Heart left ventricle (tissue), 16 donors: ENCODE measurements around the gene CDH13. TPM values are rescaled to one million over a fixed set of nuclear protein-coding genes. Genes with fewer than 3 reads are reported as not detected.

Experiments
- ATAC-seq, 4 donors: fragments of 200-7000 bp; cut with Tn5 transposase; one replicate each; pipeline ENCODE4 v1.9.1; 2020 to 2022; ENCODE audit warnings: moderate library complexity in 4 of 4, mild to moderate bottlenecking in 3 of 4, moderate number of reproducible peaks in 1 of 4
- DNase-seq, 5 donors: peaks; one replicate each; pipeline ENCODE4 v3.0.0-alpha.2; 2020
- H3K27ac ChIP-seq, 12 donors: fragments of 200-600 bp; sonication (generic) in 4 of 12; one replicate each; pipeline versions ENCODE4 v1.5.0 to v1.8.0; 2016 to 2022; ENCODE audit warnings: mild to moderate bottlenecking in 2 of 12
- H3K27me3 ChIP-seq, 9 donors: fragments of 200-600 bp; sonication (generic) in 2 of 9; one replicate each; pipeline versions ENCODE4 v1.5.1 to v1.8.0; 2016 to 2022; ENCODE audit warnings: mild to moderate bottlenecking in 3 of 9
- H3K36me3 ChIP-seq, 9 donors: fragments of 200-600 bp; sonication (generic) in 2 of 9; one replicate each; pipeline versions ENCODE4 v1.5.0 to v1.8.0; 2018 to 2022; ENCODE audit warnings: mild to moderate bottlenecking in 2 of 9
- H3K4me1 ChIP-seq, 12 donors: fragments of 200-600 bp; sonication (generic) in 4 of 12; one replicate each; pipeline versions ENCODE4 v1.5.0 to v1.8.0; 2016 to 2022; ENCODE audit warnings: mild to moderate bottlenecking in 3 of 12
- H3K4me3 ChIP-seq, 12 donors: fragments of 200-600 bp; sonication (generic) in 4 of 12; one replicate each; pipeline versions ENCODE4 v1.5.0 to v1.8.0; 2017 to 2022; ENCODE audit warnings: mild to moderate bottlenecking in 9 of 12, moderate library complexity in 4 of 12
- H3K9me3 ChIP-seq, 12 donors: fragments of 200-600 bp; sonication (generic) in 4 of 12; one replicate each; pipeline versions ENCODE4 v1.5.0 to v1.8.0; 2016 to 2022; ENCODE audit warnings: mild to moderate bottlenecking in 1 of 12
- POLR2A ChIP-seq, 2 donors: fragments of 450-650 bp; IDR thresholded peaks; one replicate each; pipeline ENCODE4 v1.6.1; 2017; ENCODE audit warnings: antibody characterized with exemption in 2 of 2, mild to moderate bottlenecking in 2 of 2, moderate library complexity in 2 of 2
- WGBS, 4 donors: extraction: QIAGEN DNeasy Blood & Tissue Kit in 2 of 4; methylation state at CpG; one replicate each; pipeline versions ENCODE4 v1.1.5 to v1.1.7; 2013 to 2018; 5-methylcytosine and 5-hydroxymethylcytosine counted together
- intact Hi-C, 10 donors: fragments of 100-400 bp; cut with DNase I; formaldehyde crosslinking; loops; one replicate each; pipeline versions ENCODE4 v1.11.1 to v1.14.2; 2022
- polyA plus RNA-seq, 2 donors: library from polyadenylated mRNA; stranded (reverse); fragments of 200-250 nt; gene quantifications; one replicate each; pipeline ENCODE4 v1.2.3, GENCODE V29; 2013
- total RNA-seq, 9 donors: library from RNA; depleted of rRNA in 2 of 9; stranded (reverse); fragments of >200 nt in 2 of 9; fragmentation: NEBNext Ultra II Directional in 3 of 9; extraction: Animal tissue kit (Norgen Biotek cat#: 25700) in 3 of 9; gene quantifications; one replicate each; pipeline versions ENCODE4 v1.1.0 to v1.2.4, GENCODE V29; 2016 to 2023
- TF ChIP-seq, protein P1 (sequence below), 12 donors: fragments of 200-600 bp; sonication (generic) in 4 of 12; IDR thresholded peaks; one replicate each; pipeline versions ENCODE4 v1.5.0 to v1.8.0; 2018 to 2022; ENCODE audit warnings: antibody characterized with exemption in 12 of 12, mild to moderate bottlenecking in 5 of 12
- donor health status: ischemic (EF 13 %, LVEDD 7.1; RV severe dilation, severe dysfunction).
- donor health status: healthy with polysubstance abuse.
- donor health status: DM: no; HTN: yes; CAD: no.
- donor health status: DM: no; HTN: no; CAD: no.
- donor health status: ischemic (EF 25% LVEDD 6.9; RV normal size, moderate dysfunction).
- donor health status: ischemic (EF 25% LVEDD 5.7; RV mildly dilated, moderate dysfunction).
- donor health status: healthy.
- donor health status: DM: yes; HTN: yes; CAD: no.
- donor health status: ischemic (EF 35%, LVEDD 5.7; RV mildly dilated, moderate dysfunction).
- donor health status: nonischemic (EF 11% LVEDD 7.7; RV severe dilation, severe dysfunction).
- donor health status: DM: yes; HTN: yes; CAD: no.
- donor health status: PGD.
- donor health status: ischemic (EF 29% LVEDD 5.4; RV normal size, mild dysfunction).
- donor health status: nonischemic (EF 23%, LVEDD 6.1; RV moderate dilation, normal function).

The CDH13 gene
- total and polyA plus RNA-seq, 11 donors = 15.0 to 172 (median 137) TPM

DNA sequence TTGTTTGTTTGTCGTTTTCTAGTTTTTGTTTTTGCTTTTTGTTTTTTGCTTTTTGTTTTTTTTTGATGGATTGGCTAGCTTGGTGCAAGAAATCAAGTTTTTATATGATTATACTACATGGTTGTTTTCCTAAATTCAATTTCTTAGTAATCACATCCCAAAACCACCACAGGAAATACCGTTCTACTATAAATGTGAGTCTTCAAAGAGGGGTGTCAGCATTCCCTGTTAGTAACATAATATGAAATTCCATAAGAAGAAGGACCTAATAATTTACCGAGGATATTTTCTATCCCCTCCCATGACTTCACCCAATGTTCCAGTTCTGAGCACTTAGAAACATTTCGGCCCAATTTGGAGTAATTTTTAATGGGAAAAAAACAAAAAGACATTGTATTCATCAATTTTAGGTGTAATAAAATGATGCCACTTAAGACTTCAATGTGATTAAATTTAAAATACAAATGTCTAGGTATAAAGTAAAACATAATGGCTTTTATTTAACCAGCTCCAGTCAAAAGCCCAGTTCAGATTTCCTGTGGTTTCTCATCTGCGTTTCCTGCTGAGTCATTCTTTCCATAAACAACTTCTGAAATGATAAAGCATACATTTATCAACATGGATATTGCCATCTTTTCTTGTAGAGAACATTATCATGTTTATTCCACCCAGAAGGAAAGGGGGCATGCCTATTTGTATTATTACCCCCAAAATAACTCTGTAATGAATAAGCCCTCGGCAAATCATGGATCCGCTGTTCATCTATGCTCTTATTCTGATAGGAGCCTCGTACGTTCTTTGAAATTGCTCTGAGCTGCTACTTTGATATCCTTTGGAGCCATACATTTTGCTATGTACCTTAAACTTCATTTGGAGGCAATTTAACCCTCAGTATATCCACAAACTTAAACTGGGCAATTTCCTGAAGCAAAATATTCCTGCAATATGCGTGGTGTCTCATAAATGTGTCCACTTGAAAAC, 1209.1 kb downstream of the CDH13 start:
- Histone ChIP-seq H3K9me3 (no peaks in the 10 kb centered on the region), H3K4me1 (peaks cover 0 to 10% (median 0%) of the 10 kb centered on the region in 12 donors), H3K4me3 (no peak overlapping the region), H3K36me3 (no peaks in the 10 kb centered on the region), H3K27ac (no peak overlapping the region), H3K27me3 (peaks cover 0 to 6% (median 0%) of the 10 kb centered on the region in 9 donors)
- DNase-seq = no peak
- intact Hi-C loops = no loop called here
- ATAC-seq = no peak
- TF ChIP-seq POLR2A (IDR thresholded peaks at IDR 0.05) = no peak
- TF ChIP-seq, protein P1, sequence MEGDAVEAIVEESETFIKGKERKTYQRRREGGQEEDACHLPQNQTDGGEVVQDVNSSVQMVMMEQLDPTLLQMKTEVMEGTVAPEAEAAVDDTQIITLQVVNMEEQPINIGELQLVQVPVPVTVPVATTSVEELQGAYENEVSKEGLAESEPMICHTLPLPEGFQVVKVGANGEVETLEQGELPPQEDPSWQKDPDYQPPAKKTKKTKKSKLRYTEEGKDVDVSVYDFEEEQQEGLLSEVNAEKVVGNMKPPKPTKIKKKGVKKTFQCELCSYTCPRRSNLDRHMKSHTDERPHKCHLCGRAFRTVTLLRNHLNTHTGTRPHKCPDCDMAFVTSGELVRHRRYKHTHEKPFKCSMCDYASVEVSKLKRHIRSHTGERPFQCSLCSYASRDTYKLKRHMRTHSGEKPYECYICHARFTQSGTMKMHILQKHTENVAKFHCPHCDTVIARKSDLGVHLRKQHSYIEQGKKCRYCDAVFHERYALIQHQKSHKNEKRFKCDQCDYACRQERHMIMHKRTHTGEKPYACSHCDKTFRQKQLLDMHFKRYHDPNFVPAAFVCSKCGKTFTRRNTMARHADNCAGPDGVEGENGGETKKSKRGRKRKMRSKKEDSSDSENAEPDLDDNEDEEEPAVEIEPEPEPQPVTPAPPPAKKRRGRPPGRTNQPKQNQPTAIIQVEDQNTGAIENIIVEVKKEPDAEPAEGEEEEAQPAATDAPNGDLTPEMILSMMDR (IDR thresholded peaks at IDR 0.05) = no peak
- 62 to 72% (median 66%) methylated on average over 10 of the region's 10 CpGs for WGBS, 4 donors

DNA sequence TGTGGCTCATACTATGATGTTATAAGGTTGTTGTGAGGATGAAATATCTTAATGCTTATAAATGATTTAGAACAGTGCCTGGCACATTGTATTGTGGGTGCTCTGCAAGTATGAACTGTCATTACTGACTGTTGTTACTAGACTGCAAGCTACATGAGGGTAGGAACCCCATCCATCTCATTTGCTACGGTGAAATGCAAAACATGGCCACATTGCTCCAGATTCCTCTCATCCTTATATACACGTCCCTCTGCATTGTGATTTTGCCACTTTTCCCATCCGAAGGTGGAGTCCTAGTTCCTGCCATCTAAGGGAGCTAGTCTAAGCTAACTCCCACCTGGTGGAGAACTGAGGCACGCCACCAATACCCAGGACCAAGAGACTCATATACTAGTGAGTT, 1210.8 kb downstream of the CDH13 start:
- no peak for ATAC-seq
- no peaks in the 10 kb centered on the region for H3K36me3 ChIP-seq
- DNase-seq = no peak
- no peaks in the 10 kb centered on the region for H3K9me3 ChIP-seq
- peaks cover 0 to 11% (median 0%) of the 10 kb centered on the region in 12 donors for H3K4me1 ChIP-seq
- H3K4me3 ChIP-seq = no peak overlapping the region
- H3K27ac ChIP-seq = no peak overlapping the region
- intact Hi-C loops = no loop called here
- H3K27me3 ChIP-seq = peaks cover 0 to 6% (median 0%) of the 10 kb centered on the region in 9 donors
- WGBS, 4 donors = 93 to 96% (median 94%) methylated on average over 4 of the region's 4 CpGs
- TF ChIP-seq, protein P1 (IDR thresholded peaks at IDR 0.05) = no peak
- TF ChIP-seq POLR2A (IDR thresholded peaks at IDR 0.05) = no peak

DNA sequence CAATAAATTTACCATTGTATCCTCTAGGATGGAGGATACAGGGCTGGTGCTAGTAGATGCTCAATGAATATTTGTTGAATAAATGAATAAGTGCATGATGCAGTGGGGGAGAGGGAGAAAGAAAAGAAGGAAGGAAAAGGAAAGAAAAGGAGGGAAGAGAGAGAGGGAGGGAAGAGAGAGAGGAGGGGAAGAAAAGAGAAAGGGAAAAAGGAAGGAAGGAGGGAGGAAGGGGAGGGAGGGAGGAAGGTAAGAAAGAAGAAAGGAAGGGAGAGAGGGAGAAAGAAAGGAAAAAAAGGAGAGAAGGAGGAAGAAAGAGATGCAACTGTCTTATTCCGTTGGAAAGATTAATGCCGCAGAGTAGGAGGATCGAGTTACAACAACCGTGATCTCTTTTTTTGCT, 1211.4 kb downstream of the CDH13 start:
- intact Hi-C loops = no loop called here
- H3K4me1 ChIP-seq = peaks cover 0 to 16% (median 0%) of the 10 kb centered on the region in 12 donors
- TF ChIP-seq, protein P1 (IDR thresholded peaks at IDR 0.05) = no peak
- no peak for TF ChIP-seq POLR2A (IDR thresholded peaks at IDR 0.05)
- H3K27ac ChIP-seq = no peak overlapping the region
- 79 to 88% (median 83%) methylated on average over 4 of the region's 4 CpGs for WGBS, 4 donors
- H3K4me3 ChIP-seq = no peak overlapping the region
- H3K9me3 ChIP-seq = no peaks in the 10 kb centered on the region
- DNase-seq (no peak), ATAC-seq (no peak)
- no peaks in the 10 kb centered on the region for H3K36me3 ChIP-seq
- H3K27me3 ChIP-seq = peaks cover 0 to 6% (median 0%) of the 10 kb centered on the region in 9 donors

DNA sequence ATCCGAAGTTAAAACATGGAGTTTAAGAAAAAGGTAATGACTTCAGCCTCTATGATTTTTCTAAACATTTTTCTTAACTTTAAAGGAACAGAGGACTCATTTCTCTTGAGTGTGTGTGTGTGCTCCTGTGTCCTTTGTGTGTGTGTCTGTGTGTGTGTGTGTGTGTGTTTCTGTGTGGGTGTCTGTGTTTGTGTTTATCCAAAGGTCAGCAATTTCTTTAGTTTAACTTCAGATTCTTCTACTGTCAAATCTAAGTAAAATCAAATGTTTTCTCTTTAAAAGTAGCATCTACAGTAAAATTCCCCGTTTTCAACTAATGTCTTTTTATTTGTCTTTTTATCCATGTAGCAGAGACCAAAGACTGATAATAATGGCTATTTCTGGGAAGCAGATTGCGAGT, 1212.8 kb downstream of the CDH13 start:
- peaks cover 0 to 23% (median 0%) of the 10 kb centered on the region in 12 donors for H3K4me1 ChIP-seq
- H3K4me3 ChIP-seq = no peak overlapping the region
- intact Hi-C loops = no loop called here
- peaks cover 0 to 6% (median 0%) of the 10 kb centered on the region in 9 donors for H3K27me3 ChIP-seq
- TF ChIP-seq, protein P1 (IDR thresholded peaks at IDR 0.05) = no peak
- TF ChIP-seq POLR2A (IDR thresholded peaks at IDR 0.05) = no peak
- no peak overlapping the region for H3K27ac ChIP-seq
- H3K36me3 ChIP-seq = no peaks in the 10 kb centered on the region
- ATAC-seq = no peak
- no peak for DNase-seq
- 53 to 78% (median 59%) methylated on average over 3 of the region's 3 CpGs for WGBS, 4 donors
- no peaks in the 10 kb centered on the region for H3K9me3 ChIP-seq
